Measurements from ENCODE around the gene PRRT1. TPM values are rescaled to one million over a fixed set of nuclear protein-coding genes. Genes with fewer than 3 reads are reported as not detected.

PRRT1 gene
- total RNA-seq, 1 experiment from 2014 or later = 1.9 TPM

- Histone ChIP-seq H2AFZ (ENCODE audit: low read length) (no peak overlapping the region), H3K9ac (ENCODE audit: extremely low read depth, insufficient read length, low read length) (peak overlapping the region; percentile 55), H3K27ac (ENCODE audit: insufficient read length, low read depth, low read length) (peak overlapping the region; percentile 75), H3K4me2 (ENCODE audit: insufficient read depth, insufficient read length, low read length) (peak overlapping the region; percentile 70), H4K20me1 (ENCODE audit: control insufficient read depth, insufficient read depth, insufficient read length) (no peaks in the 10 kb centered on the region), H3K4me1 (ENCODE audit: insufficient read depth, low read length) (peaks cover 7% of the 10 kb centered on the region), H2BK20ac (ENCODE audit: low read depth, low read length, poor library complexity, severe bottlenecking) (no peak overlapping the region), H3K79me1 (ENCODE audit: insufficient read depth, low read depth, low read length, poor library complexity, severe bottlenecking) (no peaks in the 10 kb centered on the region), H3T11ph (ENCODE audit: low read length) (no peak overlapping the region), H2BK5ac (ENCODE audit: insufficient read length, low read length) (no peak overlapping the region), H3K56ac (ENCODE audit: insufficient read length, low read depth, low read length) (no peak overlapping the region), H3K14ac (ENCODE audit: insufficient read depth, low read length) (peak overlapping the region; percentile 46; the same call in 1 of the 2 replicates), H3K4ac (ENCODE audit: low read depth, low read length) (no peak overlapping the region; the same call in 1 of the 2 replicates), H3K23ac (ENCODE audit: insufficient read length, low read depth, low read length) (no peak overlapping the region), H3K27me3 (ENCODE audit: insufficient read depth, low read length) (no peaks in the 10 kb centered on the region), H4K5ac (ENCODE audit: insufficient read length, low read depth, low read length) (no peak overlapping the region), H2AK5ac (ENCODE audit: insufficient read length, low read length) (no peak overlapping the region), H3K18ac (ENCODE audit: insufficient read length, low read depth, low read length) (peak overlapping the region; percentile 72), H2BK15ac (ENCODE audit: low read depth, low read length) (no peak overlapping the region), H3K79me2 (ENCODE audit: insufficient read depth, low read length) (no peaks in the 10 kb centered on the region), H3K9me3 (ENCODE audit: control insufficient read depth, low read depth, low read length) (no peaks in the 10 kb centered on the region), H4K91ac (ENCODE audit: insufficient read length, low read depth, low read length) (no peak overlapping the region), H3K23me2 (ENCODE audit: insufficient read length, low read depth, low read length, poor library complexity, severe bottlenecking) (peaks cover 9% of the 10 kb centered on the region), H2BK120ac (ENCODE audit: low read depth, low read length, poor library complexity, severe bottlenecking) (peak overlapping the region; percentile 89), H2BK12ac (ENCODE audit: insufficient read length, low read depth, low read length) (no peak overlapping the region), H4K8ac (replicated peaks; ENCODE audit: insufficient read length, low read depth, low read length) (no peak overlapping the region)
- no CpG with 5 or more reads among the region's 15 CpGs for WGBS (ENCODE audit: extremely low coverage, insufficient read length, low lambda C conversion rate)
- H3K27me3 Mint-ChIP-seq (ENCODE audit: low read depth) = no peaks in the 10 kb centered on the region
- no peaks in the 10 kb centered on the region for H3K36me3 Mint-ChIP-seq (ENCODE audit: insufficient read depth in 1 of 3, low read depth in 3 of 3)
- peak; percentile 42; the same call in 2 of the 3 replicates for TF ChIP-seq CTCF (conservative IDR thresholded peaks at IDR 0.05)
- peak; percentile 43 for DNase-seq
- peak overlapping the region; percentile 74 to 96 for H3K4me3 Mint-ChIP-seq
- no peaks in the 10 kb centered on the region; a peak in 1 of 5 replicates for H3K9me3 Mint-ChIP-seq
- H3K4me1 Mint-ChIP-seq = peaks cover 50 to 53% of the 10 kb centered on the region in 2 experiments
- H3K27ac Mint-ChIP-seq = peak overlapping the region; percentile 98 to 99 (median 99)
These were observed 43.3 kb upstream of the PRRT1 start for GRCh38 chr6:32194825-32195651.

Data from H9 (cell line).